K562 (cell line): ENCODE data around the gene C8A. TPM values are rescaled to one million over a fixed set of nuclear protein-coding genes. Genes with fewer than 3 reads are reported as not detected.

Experiments
- ATAC-seq: fragments of 200-7000 bp; cut with Tn5 transposase; 3 replicates; pipeline ENCODE4 v1.9.1; 2020; ENCODE audit warnings: moderate library complexity
- BruUV-seq: library from RNA; stranded (reverse); fragments of 400-500 nt; replicated peaks from 2 replicates; lab custom pipeline; 2021; lab: Mats Ljungman, UMichigan
- CTCF ChIA-PET: fragments of 300-600 bp; formaldehyde crosslinking; extraction: SDS; loops from one replicate; lab custom pipeline; 2021; ENCODE audit warnings: low intra/inter-chr PET ratio; lab: Yijun Ruan, JAX
- POLR2A ChIA-PET: fragments of 300-600, 350-650 bp; sonication (Branson Sonifier 250); formaldehyde crosslinking; extraction: SDS; loops from one replicate; lab custom pipeline; 2021; ENCODE audit warnings: antibody characterized with exemption, inconsistent platforms; lab: Yijun Ruan, JAX
- DNase-seq, 4 experiments: peaks; one replicate each; pipeline versions ENCODE4 v3.0.0 to v3.0.0-alpha.2; 2011 to 2018; ENCODE audit warnings: low spot score in 3 of 4, mixed read lengths in 3 of 4; ENCODE audit errors: extremely low read depth in 1 of 4
- FAIRE-seq: peaks from 2 replicates; lab custom pipeline; 2011; peaks lifted over from hg19 to GRCh38; lab: Jason Lieb, UNC
- H2AFZ ChIP-seq: 2 replicates; pipeline ENCODE4 v1.6.0; 2011; ENCODE audit warnings: low read depth, low read length, control low read depth, inconsistent platforms
- H3K27ac ChIP-seq: fragments of 200-600 bp; 3 replicates; pipeline ENCODE4 v1.8.0; 2011; ENCODE audit warnings: low read depth, mild to moderate bottlenecking, control low read depth, inconsistent platforms, low read length, moderate library complexity, mixed read lengths; ENCODE audit errors: extremely low read depth
- H3K27me3 ChIP-seq, 2 experiments: fragments of 300-600 bp in 1 of 2; 2 replicates in 1 of 2; 3 replicates in 1 of 2; pipeline versions ENCODE4 v1.6.0 to v1.8.0; 2011; ENCODE audit warnings: inconsistent platforms in 2 of 2, low read length in 2 of 2, mild to moderate bottlenecking in 1 of 2, mixed read lengths in 1 of 2, moderate library complexity in 1 of 2; ENCODE audit not compliant: control insufficient read depth in 2 of 2, insufficient read depth in 2 of 2
- H3K36me3 ChIP-seq: fragments of 300-600 bp; 3 replicates; pipeline ENCODE4 v1.8.0; 2011; ENCODE audit warnings: mild to moderate bottlenecking, low read length, inconsistent platforms; ENCODE audit not compliant: control insufficient read depth, insufficient read depth
- H3K4me1 ChIP-seq, 2 experiments: fragments of 200-600 bp in 1 of 2; replicated peaks in 1 of 2; 2 replicates in 1 of 2; 3 replicates in 1 of 2; pipeline versions ENCODE4 v1.5.1 to v1.8.0; 2011; ENCODE audit warnings: inconsistent platforms in 2 of 2, low read length in 2 of 2, mild to moderate bottlenecking in 1 of 2, mixed read lengths in 1 of 2, moderate library complexity in 1 of 2; ENCODE audit not compliant: control insufficient read depth in 2 of 2, insufficient read depth in 2 of 2
- H3K4me2 ChIP-seq: 2 replicates; pipeline ENCODE4 v1.6.1; 2011; ENCODE audit warnings: low read length, control low read depth, inconsistent platforms, mixed read lengths; ENCODE audit not compliant: insufficient read depth
- H3K4me3 ChIP-seq: fragments of 200-600 bp; sonication (generic), shearing (Covaris generic); 2 replicates; pipeline ENCODE4 v1.5.1; 2016; ENCODE audit warnings: control low read depth, inconsistent platforms
- H3K79me2 ChIP-seq: fragments of 200-600 bp; 3 replicates; pipeline ENCODE4 v1.8.0; 2011; ENCODE audit warnings: low read length, inconsistent platforms; ENCODE audit not compliant: control insufficient read depth, insufficient read depth
- H3K9ac ChIP-seq, 2 experiments: 2 replicates each; pipeline versions ENCODE4 v1.6.0 to v1.6.1; 2011; ENCODE audit warnings: low read depth in 2 of 2, low read length in 2 of 2, control low read depth in 1 of 2, inconsistent platforms in 1 of 2, mild to moderate bottlenecking in 1 of 2, mixed read lengths in 1 of 2; ENCODE audit not compliant: insufficient read depth in 1 of 2
- H3K9me1 ChIP-seq: one replicate; pipeline ENCODE4 v1.6.0; 2011; ENCODE audit warnings: inconsistent platforms, mild to moderate bottlenecking, low read length, moderate library complexity; ENCODE audit not compliant: control insufficient read depth, insufficient read depth
- H3K9me3 ChIP-seq: replicated peaks from 2 replicates; pipeline ENCODE4 v1.5.1; 2011; ENCODE audit warnings: low read depth, low read length, inconsistent platforms; ENCODE audit not compliant: control insufficient read depth, insufficient read depth
- H4K20me1 ChIP-seq: replicated peaks from 2 replicates; pipeline ENCODE4 v1.6.1; 2011; ENCODE audit warnings: low read length, inconsistent platforms, mixed read lengths; ENCODE audit not compliant: control insufficient read depth, insufficient read depth
- CBX1 ChIP-seq: sonication (generic); IDR thresholded peaks from 2 replicates; pipeline ENCODE4 v1.6.1; 2016; ENCODE audit warnings: antibody characterized with exemption, low read depth, mild to moderate bottlenecking
- MTA3 ChIP-seq: fragments of 450-650 bp; formaldehyde crosslinking; IDR thresholded peaks from 2 replicates; pipeline ENCODE4 v1.6.1; 2017; ENCODE audit warnings: mild to moderate bottlenecking, borderline replicate concordance
- NFE2 ChIP-seq: IDR thresholded peaks from 2 replicates; pipeline ENCODE4 v1.6.1; 2014; ENCODE audit warnings: antibody characterized with exemption, low read depth
- SIX5 ChIP-seq, 2 experiments: IDR thresholded peaks; 2 replicates each; pipeline ENCODE4 v1.6.1; 2011; ENCODE audit warnings: low read length in 2 of 2, borderline replicate concordance in 1 of 2, low read depth in 1 of 2, mild to moderate bottlenecking in 1 of 2, moderate library complexity in 1 of 2; ENCODE audit not compliant: insufficient read depth in 1 of 2
- SOX6 ChIP-seq: fragments of 450-650 bp; IDR thresholded peaks from 2 replicates; pipeline ENCODE4 v1.6.1; 2014; ENCODE audit warnings: mild to moderate bottlenecking
- TRIM24 ChIP-seq, 2 experiments: fragments of 450-650 bp; IDR thresholded peaks; 2 replicates each; pipeline ENCODE4 v1.6.1; 2016
- WGBS: fragments of 100-300 bp; shearing (Covaris generic); methylation state at CpG from one replicate; pipeline ENCODE4 v1.1.6; 2016; ENCODE audit warnings: low coverage, mixed read lengths; ENCODE audit not compliant: insufficient coverage; ENCODE audit errors: missing lambda C conversion rate; 5-methylcytosine and 5-hydroxymethylcytosine counted together
- in situ Hi-C: fragments of 300-500 bp; cut with MboI; formaldehyde crosslinking; loops from 4 replicates; pipeline ENCODE4 v1.15.0; 2018; ENCODE audit warnings: inconsistent platforms, mixed read lengths
- intact Hi-C: fragments of 100-400 bp; cut with micrococcal nuclease; formaldehyde crosslinking; loops from 2 replicates; pipeline ENCODE4 v1.14.2; 2022
- polyA plus RNA-seq, 8 experiments: library from polyadenylated mRNA; depleted of rRNA in 4 of 8; stranded (reverse) in 5 of 8; unstranded in 3 of 8; fragments of >200 nt; fragmentation: Nextera tagmentation in 2 of 8; fragmentation: Illumina TruSeq in 1 of 8; extraction: Ambion mirVana in 2 of 8; extraction: Trizol in 1 of 8; gene quantifications; 2 replicates each; pipeline versions ENCODE4 v1.2.1 to v1.2.3, GENCODE V29; 2011 to 2014; ENCODE audit warnings: inconsistent platforms in 1 of 8, missing spikeins in 1 of 8
- total RNA-seq, 7 experiments: library from RNA; depleted of rRNA in 6 of 7; stranded (reverse); fragments of >200 nt in 6 of 7; fragmentation: Illumina TruSeq in 2 of 7; extraction: Trizol in 2 of 7; gene quantifications; 2 replicates each; pipeline versions ENCODE4 v1.2.1 to v1.2.3, GENCODE V29; 2011 to 2021; ENCODE audit warnings: low replicate concordance in 1 of 7
- TF ChIP-seq, protein P1 (sequence below): fragments of 250-450 bp; sonication (Bioruptor Pico); IDR thresholded peaks from 2 replicates; pipeline ENCODE4 v1.8.0; 2021; ENCODE audit warnings: mild to moderate bottlenecking, moderate library complexity

C8A gene
- total and polyA plus RNA-seq, 9 of the 15 experiments (the other 6 are each of a cell fraction or from before 2014, with no cell fraction given) = 0.09 TPM; not detected in 8

DNA sequence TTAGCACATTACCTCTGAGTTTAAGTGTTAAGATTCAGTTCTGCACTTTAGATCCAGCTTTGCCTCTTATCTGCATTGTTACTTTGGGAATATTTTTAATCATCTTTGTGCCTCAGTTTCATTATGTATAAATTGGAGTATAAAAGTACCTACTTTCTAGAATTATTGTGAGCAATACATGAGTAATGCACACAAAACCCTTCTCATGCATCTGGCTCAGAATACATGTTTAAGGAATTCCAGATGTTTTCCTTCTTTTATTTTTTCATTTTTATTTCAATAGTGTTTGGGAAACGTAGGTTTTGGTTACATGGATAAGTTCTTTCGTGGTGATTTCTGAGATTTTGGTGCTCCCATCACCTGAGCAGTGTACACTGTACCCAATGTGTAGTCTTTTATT is 14.2 kb downstream of the C8A start:
- H3K27me3 ChIP-seq = no peaks in the 10 kb centered on the region; a peak in 1 of 5 replicates
- no peak for FAIRE-seq
- no peak overlapping the region for H3K4me2 ChIP-seq
- H4K20me1 ChIP-seq = no peaks in the 10 kb centered on the region
- WGBS = 0% methylated on average over 2 of the region's 2 CpGs
- ChIA-PET CTCF (no interaction called here), POLR2A (no interaction called here)
- no peaks in the 10 kb centered on the region for H3K9me3 ChIP-seq
- BruUV-seq = no TSS peak
- H3K4me1 ChIP-seq = peaks cover 0 to 10% of the 10 kb centered on the region in 2 experiments; a peak in 1 of 5 replicates
- H3K9ac ChIP-seq = no peak overlapping the region
- TF ChIP-seq MTA3 (no peak), TRIM24 (IDR thresholded peaks at IDR 0.05) (no peak), SIX5 (IDR thresholded peaks at IDR 0.05; ENCODE audit: borderline replicate concordance in 1 of 2, insufficient read depth in 1 of 2, low read depth in 1 of 2, low read length in 2 of 2) (no peak), NFE2 (no peak), SOX6 (no peak), CBX1 (no peak)
- TF ChIP-seq, protein P1, sequence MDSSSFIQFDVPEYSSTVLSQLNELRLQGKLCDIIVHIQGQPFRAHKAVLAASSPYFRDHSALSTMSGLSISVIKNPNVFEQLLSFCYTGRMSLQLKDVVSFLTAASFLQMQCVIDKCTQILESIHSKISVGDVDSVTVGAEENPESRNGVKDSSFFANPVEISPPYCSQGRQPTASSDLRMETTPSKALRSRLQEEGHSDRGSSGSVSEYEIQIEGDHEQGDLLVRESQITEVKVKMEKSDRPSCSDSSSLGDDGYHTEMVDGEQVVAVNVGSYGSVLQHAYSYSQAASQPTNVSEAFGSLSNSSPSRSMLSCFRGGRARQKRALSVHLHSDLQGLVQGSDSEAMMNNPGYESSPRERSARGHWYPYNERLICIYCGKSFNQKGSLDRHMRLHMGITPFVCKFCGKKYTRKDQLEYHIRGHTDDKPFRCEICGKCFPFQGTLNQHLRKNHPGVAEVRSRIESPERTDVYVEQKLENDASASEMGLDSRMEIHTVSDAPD = no peak
- DNase-seq = no peak
- H3K4me3 ChIP-seq = no peak overlapping the region
- no peak for ATAC-seq
- H3K27ac ChIP-seq = no peak overlapping the region
- in situ Hi-C loops = no loop called here
- no peak overlapping the region for H2AFZ ChIP-seq
- H3K36me3 ChIP-seq = no peaks in the 10 kb centered on the region
- intact Hi-C loops = no loop called here
- H3K79me2 ChIP-seq = no peaks in the 10 kb centered on the region
- H3K9me1 ChIP-seq = no peaks in the 10 kb centered on the region
